Stimulated activated CD8-positive, alpha-beta memory T cell treated with anti-CD3 and anti-CD28 coated beads, Interleukin-15, amount 100 ng/mL, for 24 hours (primary cell): ENCODE measurements around the gene EFHD1.
"Not testable (repeated sequence)": the region's sequence is repeated elsewhere in the genome, so short reads cannot be mapped to it uniquely, and the experiment has no call there.

Experiments used
- DNase-seq: peaks from one replicate; pipeline ENCODE4 v3.0.0-alpha.2; 2020; ENCODE audit warnings: low read depth

Gene EFHD1

DNA sequence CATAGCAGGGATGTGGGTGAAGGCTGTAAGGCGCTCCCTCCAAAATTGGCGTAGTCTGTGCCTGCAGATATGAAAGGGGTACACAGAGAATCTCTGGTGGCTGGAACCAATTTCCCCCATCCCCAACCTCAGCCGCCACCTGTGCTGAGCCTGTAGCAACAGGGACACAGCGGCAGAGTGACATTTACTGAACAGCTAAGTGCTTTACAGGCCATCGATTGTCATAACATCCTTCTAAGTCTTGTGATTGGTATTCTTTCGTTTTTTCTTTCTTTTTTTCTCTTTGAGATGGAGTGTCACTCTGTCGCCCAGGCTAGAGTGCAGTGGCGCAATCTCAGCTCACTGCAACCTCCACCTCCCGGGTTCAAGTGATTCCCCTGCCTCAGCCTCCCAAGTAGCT, 12.2 kb upstream of the EFHD1 start:
- DNase-seq = no peak

DNA sequence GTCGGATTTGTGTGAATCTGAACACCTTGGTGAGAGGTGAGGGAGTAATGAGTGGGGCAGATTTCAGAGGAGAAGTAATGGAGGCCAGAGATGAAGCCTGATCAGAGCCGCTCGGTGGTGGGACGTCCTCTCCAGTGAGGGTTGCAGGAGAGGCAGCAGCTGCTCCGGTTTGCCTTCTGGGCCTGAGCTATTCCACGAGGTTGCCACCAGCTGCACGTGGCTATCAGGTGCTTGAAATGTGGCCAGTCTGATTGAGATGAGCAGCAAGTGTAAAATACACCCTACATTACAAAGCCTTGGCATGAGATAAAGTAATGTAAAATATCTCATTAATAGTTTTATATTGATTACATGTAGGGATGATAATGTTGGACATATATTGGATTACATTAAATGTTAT, 10.8 kb upstream of the EFHD1 start:
- no peak for DNase-seq

DNA sequence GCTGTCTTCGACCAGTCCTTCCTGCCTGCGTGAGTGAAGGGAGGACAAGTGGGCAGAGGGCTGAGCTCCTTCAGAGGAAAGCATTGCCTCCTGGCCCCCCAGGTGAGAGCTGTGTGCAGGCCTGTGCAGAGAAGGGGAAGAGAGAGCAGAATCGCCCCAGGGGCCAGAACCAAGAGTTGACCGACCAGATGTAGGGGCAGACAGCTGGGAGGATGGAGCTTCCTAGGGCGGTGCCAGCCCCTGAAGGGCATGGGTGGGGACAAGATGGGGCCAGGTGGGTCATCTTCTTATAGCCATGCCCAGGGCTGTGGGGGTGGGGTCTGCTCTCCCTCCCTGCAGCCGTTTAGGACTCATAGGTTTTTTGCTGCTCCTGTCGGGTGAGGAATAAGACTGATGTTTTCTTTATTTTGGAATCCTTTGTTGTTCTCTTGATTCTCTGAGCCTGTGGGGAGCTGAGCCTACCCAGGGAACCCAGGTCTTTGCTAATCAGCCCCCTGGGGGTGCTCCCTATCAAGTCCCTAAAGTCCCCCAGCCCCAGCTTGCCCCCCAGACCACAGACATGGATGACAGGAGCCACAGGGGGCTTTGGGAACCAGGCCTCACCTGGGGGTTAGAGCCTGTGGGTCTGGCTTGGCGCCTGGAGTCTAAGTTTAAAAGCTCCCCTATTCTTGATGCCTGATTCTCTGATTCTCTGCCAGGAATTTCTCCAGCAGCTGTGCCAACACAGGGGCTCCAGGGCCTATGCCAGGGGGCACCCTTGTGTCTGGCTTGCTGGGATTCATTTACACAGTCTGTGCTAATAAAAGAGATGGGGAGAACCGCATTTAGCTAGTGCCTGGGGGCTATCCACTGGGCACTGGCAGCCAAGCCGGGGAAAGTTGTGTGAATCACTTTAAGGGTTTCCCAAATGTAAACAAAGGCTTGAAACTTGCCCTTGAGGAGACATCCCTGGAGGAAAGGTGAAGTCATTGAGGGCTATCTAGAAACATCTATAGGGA, 9.3 kb upstream of the EFHD1 start:
- no peak for DNase-seq

DNA sequence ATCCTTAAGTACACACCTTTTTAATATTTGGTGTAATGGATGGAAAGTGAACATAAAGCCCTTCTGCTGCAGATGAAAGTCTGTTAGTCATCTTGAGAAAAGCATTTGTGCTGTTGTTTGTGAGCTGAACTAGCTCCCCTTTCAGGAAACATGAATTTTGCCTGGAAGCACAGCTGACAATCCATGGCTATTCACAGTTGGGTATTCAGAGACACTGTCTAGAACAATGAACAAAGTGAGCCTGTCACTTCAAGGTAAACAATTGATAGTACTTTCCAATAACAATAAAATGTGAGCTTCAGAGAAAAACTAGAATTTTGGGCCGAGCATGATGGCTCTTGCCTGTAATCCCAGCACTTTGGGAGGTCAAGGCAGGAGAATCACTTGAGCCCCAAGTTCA, 6.8 kb upstream of the EFHD1 start:
- no peak for DNase-seq

DNA sequence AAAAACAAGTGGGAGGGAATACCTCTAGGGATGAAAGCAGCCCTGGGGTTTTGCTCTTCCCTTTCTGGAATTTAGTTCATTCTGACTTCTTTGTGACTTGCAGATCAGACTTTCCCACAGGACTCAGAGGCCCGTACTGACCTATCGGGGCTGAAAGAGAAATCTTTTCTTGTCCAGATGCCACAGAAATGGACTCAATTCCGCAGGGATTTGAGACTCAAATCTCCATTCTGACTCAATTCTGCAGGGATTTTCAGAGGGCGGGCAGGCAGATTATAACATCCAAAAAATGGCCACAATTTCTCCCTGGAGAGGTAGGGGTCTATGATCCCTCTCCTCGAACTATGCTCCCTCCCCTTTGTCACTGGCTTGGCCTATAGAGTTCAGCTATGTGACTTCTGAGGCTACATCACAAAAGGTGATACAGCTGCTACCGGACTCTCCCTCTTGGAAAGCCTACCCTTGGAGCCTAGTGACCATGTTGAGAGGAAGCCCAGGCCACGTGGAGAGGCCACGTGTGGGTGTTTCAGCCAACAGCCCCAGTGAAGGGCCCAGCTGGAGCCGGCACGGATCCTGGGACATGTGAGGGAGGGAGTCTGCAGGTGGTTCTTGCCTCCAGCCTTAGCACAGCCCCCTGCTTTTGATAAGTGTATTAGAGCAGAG, 4.8 kb upstream of the EFHD1 start:
- no peak for DNase-seq

GRCh38 chr2:232629129-232629475, 4.3 kb upstream of the EFHD1 start:
- no peak for DNase-seq

- DNase-seq = no peak
Measured at GRCh38 chr2:232632229-232632903, 1.0 kb upstream of the EFHD1 start.

DNA sequence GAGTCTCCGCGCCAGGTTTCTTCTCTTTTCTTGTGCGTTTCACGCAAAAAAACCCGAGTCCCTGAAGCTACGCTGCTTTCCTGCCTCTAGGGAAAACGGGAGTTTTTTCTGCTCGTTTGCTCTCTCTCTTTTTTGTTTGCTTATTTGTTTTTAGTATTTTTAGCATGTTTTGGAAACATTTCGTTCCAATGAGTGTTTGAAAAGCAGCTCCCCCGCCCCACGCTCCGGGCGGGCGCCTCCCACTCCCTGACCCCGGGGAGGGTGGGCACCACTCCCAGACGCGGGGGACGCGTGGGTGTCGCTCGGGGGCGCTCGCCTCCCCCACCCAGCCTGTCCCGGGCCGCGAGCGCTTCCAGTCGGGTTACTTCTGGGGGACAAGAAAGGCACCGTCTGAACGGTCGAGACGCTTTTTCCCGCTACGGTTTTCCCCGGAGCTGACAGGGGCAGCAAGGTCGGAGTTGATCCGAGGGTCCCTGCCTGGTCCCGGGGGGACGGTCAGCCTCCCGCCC, 446 bp upstream of the EFHD1 start:
- DNase-seq = no peak

DNA sequence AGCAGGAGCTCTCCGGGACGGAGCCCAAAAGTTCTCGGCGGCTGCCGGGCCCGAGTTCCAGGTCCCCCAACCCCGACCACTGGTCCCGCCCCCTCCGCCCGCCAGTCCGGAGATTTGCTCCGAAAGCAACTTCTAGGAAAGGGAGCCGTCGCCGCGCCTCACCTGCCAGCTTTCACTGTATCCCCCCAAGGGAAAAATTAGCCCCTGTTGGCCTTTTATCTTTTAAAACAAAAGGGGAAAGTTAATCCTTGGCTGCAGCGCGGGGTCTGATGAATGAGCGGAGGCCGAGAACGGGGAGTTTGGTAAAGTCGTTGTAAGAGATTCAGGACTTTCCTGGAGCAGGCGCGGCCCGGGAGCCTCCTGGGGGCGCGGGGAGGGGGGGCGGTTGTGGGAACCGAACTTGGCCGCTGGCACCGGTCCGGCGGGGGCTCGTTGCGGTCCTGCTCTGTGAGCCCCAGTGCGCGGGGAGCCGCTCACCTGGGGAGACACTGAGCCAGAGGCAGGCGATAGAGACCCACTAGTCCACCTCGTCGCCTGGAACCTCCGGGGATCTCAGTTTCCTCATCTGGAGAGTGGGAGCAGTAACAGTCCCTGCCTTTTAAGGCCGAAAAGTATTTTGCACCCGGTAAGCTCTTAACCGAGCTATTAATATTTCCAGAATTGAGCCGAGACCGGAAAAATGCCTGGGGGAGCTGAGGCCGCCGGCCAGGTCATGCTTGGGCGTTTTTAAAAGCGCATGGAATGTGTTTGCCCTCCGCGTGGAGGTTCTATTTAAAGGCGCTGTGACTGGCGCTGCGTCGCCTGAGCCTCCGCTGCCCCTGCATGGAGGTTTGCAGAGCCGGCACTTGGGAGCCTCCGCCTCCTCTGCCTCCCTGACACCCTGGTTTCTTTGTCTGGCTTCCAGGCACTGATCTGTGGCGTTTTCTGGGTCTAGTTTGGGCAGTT, 1.1 kb downstream of the EFHD1 start:
- DNase-seq = no peak

DNA sequence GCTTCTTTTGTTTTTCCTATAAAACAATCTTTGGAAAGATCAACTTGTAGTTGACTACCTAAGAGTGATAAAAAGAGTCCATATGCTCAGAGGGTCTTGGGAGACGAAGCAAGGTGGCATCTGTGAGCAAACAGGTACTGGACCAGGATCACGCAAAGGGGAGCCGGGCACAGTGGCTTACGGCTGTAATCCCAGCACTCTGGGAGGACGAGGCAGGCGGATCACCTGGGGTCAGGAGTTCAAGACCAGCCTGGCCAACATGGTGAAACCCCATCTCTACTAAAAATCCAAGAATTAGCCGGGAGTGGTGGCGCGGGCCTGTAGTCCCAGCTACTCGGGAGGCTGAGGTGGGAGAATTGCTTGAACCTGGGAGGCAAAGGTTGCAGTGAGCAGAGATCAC, 2.0 kb downstream of the EFHD1 start:
- not testable (repeated sequence) for DNase-seq

- no peak for DNase-seq
Measured at GRCh38 chr2:232635820-232636219, 2.4 kb downstream of the EFHD1 start.

GRCh38 chr2:232636788-232637420, 3.5 kb downstream of the EFHD1 start:
- DNase-seq = no peak

DNA sequence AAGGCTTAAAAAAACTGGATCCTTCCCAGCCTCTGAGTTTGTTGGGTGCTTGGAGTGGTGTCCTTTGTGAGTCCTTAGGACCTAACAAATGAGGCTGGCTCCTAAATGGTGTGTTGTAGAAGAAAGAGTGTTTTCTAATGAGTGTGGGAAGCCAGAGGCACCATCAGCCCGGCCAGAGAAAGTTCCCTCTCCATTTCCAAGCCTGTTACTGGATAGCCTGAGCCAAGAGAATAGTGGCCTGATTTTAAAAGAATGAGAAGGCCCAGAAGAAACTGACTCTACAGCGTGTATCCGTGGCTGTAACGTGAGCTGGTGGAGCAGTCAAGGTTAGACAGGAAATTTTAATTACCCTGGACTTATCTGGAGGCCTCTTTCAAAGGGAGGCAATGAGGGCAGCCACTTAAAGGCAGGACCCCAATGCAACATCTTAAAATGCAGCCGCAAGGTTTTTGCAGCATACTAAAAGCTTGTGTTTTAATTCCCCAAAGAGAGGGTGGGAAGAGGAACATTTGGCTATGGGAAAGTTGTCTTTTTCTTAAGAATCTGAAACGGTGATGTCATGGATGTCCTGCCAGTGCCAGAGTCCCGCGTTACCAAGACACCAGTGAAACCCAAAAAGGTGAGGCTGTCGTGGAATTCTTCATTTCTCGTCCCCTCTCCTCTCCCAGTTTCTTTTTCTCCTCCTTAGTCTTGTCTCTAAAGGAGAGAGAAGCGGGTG, 4.6 kb downstream of the EFHD1 start:
- DNase-seq = no peak

DNA sequence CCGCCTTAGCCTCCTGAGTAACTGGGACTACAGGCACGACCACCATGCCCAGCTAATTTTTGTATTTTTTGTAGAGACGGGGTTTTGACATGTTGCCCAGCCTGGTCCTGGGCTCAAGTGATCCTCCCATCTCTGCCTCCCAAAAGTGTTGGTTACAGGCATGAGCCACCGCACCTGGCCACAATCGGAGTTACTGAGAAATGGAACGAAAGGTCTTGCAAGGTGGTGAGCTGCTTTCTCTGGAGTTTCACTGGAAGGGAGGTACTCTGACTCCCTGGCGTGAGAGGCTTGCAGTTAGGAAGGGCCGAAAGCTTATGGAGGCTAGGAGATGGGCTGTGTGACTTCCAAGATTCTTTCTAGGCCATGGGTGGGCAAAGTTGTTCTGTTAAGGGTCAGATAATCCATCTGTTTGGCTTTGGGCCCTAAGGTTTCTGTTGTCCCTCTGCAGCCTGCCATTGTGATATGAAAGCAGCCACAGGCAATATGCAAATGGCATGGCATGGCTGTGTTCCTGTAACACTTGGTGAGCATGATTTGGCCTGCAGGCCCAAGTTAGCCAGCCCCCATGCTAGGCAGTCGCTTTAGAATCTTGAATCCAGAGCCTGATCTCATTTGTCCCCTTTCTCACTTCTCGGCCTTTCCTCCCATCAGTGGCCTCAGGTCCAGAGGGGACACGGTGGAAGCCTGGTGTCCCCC, 7.9 kb downstream of the EFHD1 start:
- DNase-seq = no peak

- DNase-seq = no peak
Measured at GRCh38 chr2:232643147-232643425, 9.7 kb downstream of the EFHD1 start.

DNA sequence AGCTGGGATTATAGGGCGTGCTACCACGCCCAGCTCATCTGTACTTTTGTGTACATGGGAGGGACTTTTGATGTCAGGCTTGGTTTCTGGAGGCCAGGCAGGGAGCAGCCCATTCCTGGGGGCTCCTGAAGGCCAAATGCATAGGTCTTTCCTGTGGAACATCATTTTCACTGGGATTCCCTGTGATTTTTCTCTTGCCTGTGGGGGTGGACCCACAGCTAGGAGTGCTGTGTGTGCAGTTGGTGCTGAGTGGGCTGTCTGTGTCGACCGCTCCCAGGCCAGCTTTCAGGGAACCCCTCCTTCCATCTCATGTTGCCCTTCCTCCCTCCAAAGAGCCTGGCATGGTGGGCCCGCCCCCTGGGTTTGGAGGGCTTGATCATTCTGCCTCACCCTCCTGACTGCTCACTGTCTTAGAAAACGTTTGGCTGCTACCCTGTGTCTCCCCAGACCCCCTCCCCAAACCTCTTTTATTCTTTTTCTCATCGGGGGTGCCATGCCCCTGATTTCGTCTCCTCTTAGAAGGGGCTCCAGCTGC, 10.5 kb downstream of the EFHD1 start:
- DNase-seq = no peak

- no peak for DNase-seq
Measured at GRCh38 chr2:232645061-232645460, 11.7 kb downstream of the EFHD1 start.

DNA sequence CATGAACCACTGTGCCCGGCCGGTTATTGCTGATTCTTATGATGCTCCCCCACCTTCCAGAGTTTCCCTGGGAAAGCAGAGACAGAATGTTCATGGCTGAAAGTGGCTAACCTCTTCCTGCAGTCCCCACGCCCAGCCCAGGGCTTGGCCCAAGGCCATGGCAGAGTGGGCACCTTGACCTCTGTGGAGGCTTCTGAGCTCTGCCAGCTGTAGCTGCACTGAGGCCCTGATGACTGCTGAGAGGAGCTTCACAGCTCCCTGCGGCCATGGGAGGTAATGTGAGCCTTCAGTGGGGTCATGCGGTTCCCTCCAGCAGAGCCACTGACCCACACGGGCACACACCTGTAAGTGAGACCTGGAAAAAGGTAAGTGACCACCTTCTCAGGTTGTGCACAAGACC, 13.3 kb downstream of the EFHD1 start:
- no peak for DNase-seq

GRCh38 chr2:232647261-232647660, 13.9 kb downstream of the EFHD1 start:
- no peak for DNase-seq

- DNase-seq = no peak
Measured at GRCh38 chr2:232649033-232649432, 15.6 kb downstream of the EFHD1 start.
